ENCODE results near the gene PRSS2. TPM values are rescaled to one million over a fixed set of nuclear protein-coding genes. Genes with fewer than 3 reads are reported as not detected.
"Not testable (repeated sequence)": the region's sequence is repeated elsewhere in the genome, so short reads cannot be mapped to it uniquely, and the experiment has no call there.

Gene PRSS2
- total RNA-seq, 1 experiment from 2014 or later = 22.4 TPM

GRCh38 chr7:142754681-142755575 is 15.8 kb upstream of the PRSS2 start:
- ATAC-seq (no peak), DNase-seq (ENCODE audit: low read depth, low spot score) (no peak)
- no TSS peak for BruUV-seq (replicated peaks)
- H3K4me1 ChIP-seq (ENCODE audit: control insufficient read depth, insufficient read depth, low read length) = no peaks in the 10 kb centered on the region
- no peaks in the 10 kb centered on the region for H3K36me3 ChIP-seq (ENCODE audit: control insufficient read depth, insufficient read depth, low read length)
- no peaks in the 10 kb centered on the region for H3K27me3 ChIP-seq (ENCODE audit: control insufficient read depth, insufficient read depth, low read length)
- intact Hi-C loops (cut with micrococcal nuclease; ENCODE audit: unreplicated experiment) (no loop called here), in situ Hi-C loops (cut with HindIII; ENCODE audit: low pct_unique_long_range_greater_than_20kb, low sequenced_read_pairs) (no loop called here)
- no peak overlapping the region for H3K27ac ChIP-seq (ENCODE audit: low read length)
- no peaks in the 10 kb centered on the region for H3K9me3 ChIP-seq (ENCODE audit: control insufficient read depth, insufficient read depth, low read depth, low read length)
- POLR2A ChIA-PET = no interaction called here
- TF ChIP-seq CTCF (IDR thresholded peaks at IDR 0.05) (no peak), REST (IDR thresholded peaks at IDR 0.05; ENCODE audit: insufficient read depth in 1 of 2, low read depth in 2 of 2, low read length in 1 of 2) (no peak)
- CTCF ChIA-PET = no interaction called here
- H3K4me3 ChIP-seq (ENCODE audit: low read depth in 2 of 2, low read length in 2 of 2) = no peak overlapping the region

- DNase-seq (ENCODE audit: low read depth, low spot score); intact Hi-C loops (cut with micrococcal nuclease; ENCODE audit: unreplicated experiment); H3K36me3 ChIP-seq (ENCODE audit: control insufficient read depth, insufficient read depth, low read length); H3K9me3 ChIP-seq (ENCODE audit: control insufficient read depth, insufficient read depth, low read depth, low read length); CTCF ChIA-PET; in situ Hi-C loops (cut with HindIII; ENCODE audit: low pct_unique_long_range_greater_than_20kb, low sequenced_read_pairs); H3K27ac ChIP-seq (ENCODE audit: low read length); H3K4me1 ChIP-seq (ENCODE audit: control insufficient read depth, insufficient read depth, low read length); POLR2A ChIA-PET; ATAC-seq; H3K4me3 ChIP-seq (ENCODE audit: low read depth in 2 of 2, low read length in 2 of 2); BruUV-seq (replicated peaks); H3K27me3 ChIP-seq (ENCODE audit: control insufficient read depth, insufficient read depth, low read length): not testable (repeated sequence)
Measured at GRCh38 chr7:142758312-142758711, 12.5 kb upstream of the PRSS2 start.

- Histone ChIP-seq H3K4me3 (ENCODE audit: low read depth in 2 of 2, low read length in 2 of 2) (no peak overlapping the region), H3K9me3 (ENCODE audit: control insufficient read depth, insufficient read depth, low read depth, low read length) (no peaks in the 10 kb centered on the region), H3K4me1 (ENCODE audit: control insufficient read depth, insufficient read depth, low read length) (no peaks in the 10 kb centered on the region), H3K27me3 (ENCODE audit: control insufficient read depth, insufficient read depth, low read length) (no peaks in the 10 kb centered on the region; the same call in 1 of the 2 replicates), H3K36me3 (ENCODE audit: control insufficient read depth, insufficient read depth, low read length) (no peaks in the 10 kb centered on the region), H3K27ac (ENCODE audit: low read length) (no peak overlapping the region)
- no TSS peak for BruUV-seq (replicated peaks)
- in situ Hi-C loops (cut with HindIII; ENCODE audit: low pct_unique_long_range_greater_than_20kb, low sequenced_read_pairs) (no loop called here), intact Hi-C loops (cut with micrococcal nuclease; ENCODE audit: unreplicated experiment) (no loop called here)
- ChIA-PET CTCF (no interaction called here), POLR2A (no interaction called here)
- TF ChIP-seq REST (IDR thresholded peaks at IDR 0.05; ENCODE audit: insufficient read depth in 1 of 2, low read depth in 2 of 2, low read length in 1 of 2) (no peak), POLR2AphosphoS5 (IDR thresholded peaks at IDR 0.05; ENCODE audit: low read depth, low read length) (no peak), CTCF (IDR thresholded peaks at IDR 0.05) (no peak), TCF7L2 (IDR thresholded peaks at IDR 0.05; ENCODE audit: low read depth, low read length) (no peak), SIN3A (IDR thresholded peaks at IDR 0.05; ENCODE audit: borderline replicate concordance, insufficient read depth, low read depth, low read length) (no peak)
- ATAC-seq = no peak
- no peak for DNase-seq (ENCODE audit: low read depth, low spot score)
Measured at GRCh38 chr7:142759433-142759832, 11.3 kb upstream of the PRSS2 start.
